HG03521 (cell line): ENCODE results near the gene CRB2.

Experiments
- ATAC-seq: cut with Tn5 transposase; IDR thresholded peaks from one replicate; pipeline ENCODE4 v1.9.1; 2021; ENCODE audit warnings: mild to moderate bottlenecking, moderate library complexity; ENCODE audit not compliant: unreplicated experiment

The CRB2 gene

DNA sequence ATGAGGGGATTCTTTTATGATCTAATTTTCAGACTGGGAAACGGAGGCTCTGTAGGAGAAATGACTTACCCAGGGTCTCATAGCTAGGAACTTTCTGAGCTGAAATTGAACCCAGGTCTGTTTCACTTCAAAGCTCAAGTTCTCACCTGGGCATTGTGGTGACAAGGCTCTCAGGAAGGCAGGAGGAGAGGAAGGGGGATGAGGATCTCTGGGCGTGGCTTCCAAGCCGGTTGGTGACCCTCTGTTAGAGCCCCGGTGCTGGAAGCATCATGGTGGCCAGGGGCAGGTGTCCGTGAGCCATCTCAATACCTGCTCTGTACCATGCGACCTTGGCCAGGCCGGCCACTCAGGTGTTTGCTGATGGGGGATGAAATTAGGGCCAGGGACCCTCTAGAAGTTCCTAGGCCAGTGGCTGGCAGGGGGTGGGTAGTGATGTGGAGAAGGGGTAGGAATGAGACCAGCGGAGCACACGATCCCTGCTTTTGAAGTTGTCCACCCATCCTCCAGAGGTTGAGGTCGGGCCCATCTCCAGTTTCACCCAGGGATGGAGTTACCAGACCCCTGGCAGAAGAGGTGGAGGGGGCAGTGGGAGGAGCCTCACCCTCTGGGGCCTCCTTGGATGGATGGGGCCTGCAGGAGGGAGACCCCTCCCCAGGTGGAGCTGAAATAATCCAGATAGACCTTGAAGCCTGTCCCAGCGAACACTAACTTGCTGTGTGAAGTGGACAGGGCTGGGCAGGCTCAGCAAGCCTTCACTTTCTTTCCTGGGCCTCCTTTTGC, 5.9 kb downstream of the CRB2 start:
- no peak for ATAC-seq

GRCh38 chr9:123362856-123363255, 6.9 kb downstream of the CRB2 start:
- ATAC-seq, result no peak

- no peak for ATAC-seq
Measured at GRCh38 chr9:123364241-123364824, 8.3 kb downstream of the CRB2 start.

- no peak for ATAC-seq
Measured at GRCh38 chr9:123365287-123365880, 9.4 kb downstream of the CRB2 start.

DNA sequence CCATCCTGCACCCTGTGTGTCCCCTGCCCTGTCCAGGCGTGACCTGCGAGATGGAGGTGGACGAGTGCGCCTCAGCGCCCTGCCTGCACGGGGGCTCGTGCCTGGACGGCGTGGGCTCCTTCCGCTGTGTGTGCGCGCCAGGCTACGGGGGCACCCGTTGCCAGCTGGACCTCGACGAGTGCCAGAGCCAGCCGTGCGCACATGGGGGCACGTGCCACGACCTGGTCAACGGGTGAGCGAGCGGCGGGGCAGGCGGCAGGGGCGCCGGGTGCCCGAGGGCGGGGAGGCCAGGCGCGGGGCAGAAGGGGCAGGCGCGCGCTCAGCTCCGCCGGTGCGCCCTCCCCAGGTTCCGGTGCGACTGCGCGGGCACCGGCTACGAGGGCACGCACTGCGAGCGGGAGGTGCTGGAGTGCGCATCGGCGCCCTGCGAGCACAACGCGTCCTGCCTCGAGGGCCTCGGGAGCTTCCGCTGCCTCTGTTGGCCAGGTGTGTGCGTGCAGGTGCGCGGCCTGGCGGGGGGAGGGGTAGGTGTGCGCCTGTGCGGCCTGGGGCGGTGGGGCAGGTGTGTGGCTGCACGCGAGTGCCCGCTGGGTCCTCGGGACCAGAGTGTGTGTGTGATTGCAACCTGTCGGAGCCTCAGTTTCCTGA, 10.0 kb downstream of the CRB2 start:
- ATAC-seq, result no peak

GRCh38 chr9:123368023-123368422, 12.0 kb downstream of the CRB2 start:
- ATAC-seq, result no peak

DNA sequence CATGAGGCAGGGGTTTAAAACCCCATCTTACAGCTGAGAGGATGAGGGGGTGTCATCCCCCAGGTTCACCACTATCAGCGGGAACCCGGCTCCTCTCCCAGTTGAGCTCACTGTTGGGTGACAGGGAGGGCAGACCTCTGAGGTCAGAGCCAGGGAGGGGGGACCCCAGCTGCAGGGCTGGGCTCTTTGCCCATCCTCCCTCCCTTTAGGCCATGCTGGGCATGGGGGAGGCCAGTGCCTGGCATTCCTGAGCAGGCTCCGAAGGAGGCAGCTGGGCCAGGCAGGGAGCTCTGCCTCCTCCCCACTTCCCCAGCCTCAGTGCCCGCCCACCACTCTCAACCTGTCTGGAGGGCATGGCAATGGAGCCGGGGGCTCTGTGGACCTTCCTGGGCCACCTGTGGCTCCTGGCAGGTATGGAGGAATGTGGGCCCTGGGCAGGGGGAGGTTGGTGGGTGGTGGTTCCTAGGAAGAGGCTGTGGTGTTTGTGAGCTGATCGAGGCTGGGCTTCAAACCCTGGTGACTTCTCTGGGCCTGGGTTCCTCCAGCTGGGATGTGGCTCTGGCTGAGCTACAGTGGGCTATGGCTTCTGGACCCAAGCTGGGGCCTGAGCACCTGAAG, 12.6 kb downstream of the CRB2 start:
- ATAC-seq, result no peak

DNA sequence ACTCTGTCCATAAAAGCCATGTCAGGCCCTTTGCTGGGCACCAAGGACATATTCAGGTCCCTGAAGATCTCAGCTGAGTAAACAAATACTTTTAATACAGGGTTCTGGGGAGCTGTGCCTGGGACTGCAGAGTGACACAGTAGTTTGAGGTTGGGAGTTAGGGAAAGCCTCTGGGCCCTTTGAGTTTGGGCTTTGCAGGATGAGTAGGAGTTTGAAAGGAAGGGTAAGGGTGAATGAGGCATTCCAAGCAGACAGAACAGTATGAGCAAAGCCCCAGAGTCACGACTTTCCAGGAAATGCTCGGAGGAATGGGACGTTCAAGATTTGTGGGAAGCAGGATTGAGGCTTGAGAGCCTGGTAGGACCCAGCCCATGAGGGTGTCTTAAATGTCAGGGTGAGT, 13.3 kb downstream of the CRB2 start:
- ATAC-seq, result no peak

GRCh38 chr9:123370108-123370507, 14.1 kb downstream of the CRB2 start:
- no peak for ATAC-seq

- no peak for ATAC-seq
Measured at GRCh38 chr9:123370526-123371227, 14.7 kb downstream of the CRB2 start.

DNA sequence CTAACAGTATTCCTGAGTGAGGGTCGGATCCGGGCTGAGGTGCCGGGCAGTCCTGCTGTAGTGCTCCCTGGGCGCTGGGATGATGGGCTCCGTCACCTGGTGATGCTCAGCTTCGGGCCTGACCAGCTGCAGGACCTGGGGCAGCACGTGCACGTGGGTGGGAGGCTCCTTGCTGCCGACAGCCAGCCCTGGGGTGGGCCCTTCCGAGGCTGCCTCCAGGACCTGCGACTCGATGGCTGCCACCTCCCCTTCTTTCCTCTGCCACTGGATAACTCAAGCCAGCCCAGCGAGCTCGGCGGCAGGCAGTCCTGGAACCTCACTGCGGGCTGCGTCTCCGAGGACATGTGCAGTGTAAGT, 15.2 kb downstream of the CRB2 start:
- ATAC-seq, result no peak

DNA sequence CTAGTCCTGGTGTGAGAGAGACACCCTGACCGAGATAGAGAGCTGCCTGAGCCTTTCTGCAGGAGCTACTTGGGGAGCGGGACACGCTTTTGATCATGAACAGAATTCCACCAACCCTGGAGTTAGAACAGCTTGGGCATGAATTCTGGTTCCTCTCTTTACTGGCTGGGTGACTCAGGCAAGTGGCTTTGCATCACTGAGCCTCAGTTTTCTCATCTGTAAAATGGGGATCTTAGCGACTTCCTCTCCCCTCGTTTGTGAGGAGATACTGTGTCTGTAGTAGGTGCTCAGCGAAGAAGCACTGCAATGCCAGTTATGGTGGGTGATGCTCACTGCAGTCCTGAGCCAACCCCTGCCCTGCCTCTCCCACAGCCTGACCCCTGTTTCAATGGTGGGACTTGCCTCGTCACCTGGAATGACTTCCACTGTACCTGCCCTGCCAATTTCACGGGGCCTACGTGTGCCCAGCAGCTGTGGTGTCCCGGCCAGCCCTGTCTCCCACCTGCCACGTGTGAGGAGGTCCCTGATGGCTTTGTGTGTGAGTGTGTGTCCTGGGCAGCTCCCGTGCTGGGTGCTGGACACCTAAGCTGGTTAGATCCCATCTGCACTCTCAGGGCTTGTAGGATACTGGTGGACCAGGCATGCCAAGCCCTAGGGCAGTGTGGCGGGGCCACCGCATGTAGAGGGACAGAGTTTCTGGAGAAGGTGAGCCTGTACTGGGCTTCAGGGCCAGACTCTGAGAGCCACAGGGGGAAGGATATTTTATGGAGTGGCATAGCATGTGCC, 16.0 kb downstream of the CRB2 start:
- ATAC-seq, result no peak

DNA sequence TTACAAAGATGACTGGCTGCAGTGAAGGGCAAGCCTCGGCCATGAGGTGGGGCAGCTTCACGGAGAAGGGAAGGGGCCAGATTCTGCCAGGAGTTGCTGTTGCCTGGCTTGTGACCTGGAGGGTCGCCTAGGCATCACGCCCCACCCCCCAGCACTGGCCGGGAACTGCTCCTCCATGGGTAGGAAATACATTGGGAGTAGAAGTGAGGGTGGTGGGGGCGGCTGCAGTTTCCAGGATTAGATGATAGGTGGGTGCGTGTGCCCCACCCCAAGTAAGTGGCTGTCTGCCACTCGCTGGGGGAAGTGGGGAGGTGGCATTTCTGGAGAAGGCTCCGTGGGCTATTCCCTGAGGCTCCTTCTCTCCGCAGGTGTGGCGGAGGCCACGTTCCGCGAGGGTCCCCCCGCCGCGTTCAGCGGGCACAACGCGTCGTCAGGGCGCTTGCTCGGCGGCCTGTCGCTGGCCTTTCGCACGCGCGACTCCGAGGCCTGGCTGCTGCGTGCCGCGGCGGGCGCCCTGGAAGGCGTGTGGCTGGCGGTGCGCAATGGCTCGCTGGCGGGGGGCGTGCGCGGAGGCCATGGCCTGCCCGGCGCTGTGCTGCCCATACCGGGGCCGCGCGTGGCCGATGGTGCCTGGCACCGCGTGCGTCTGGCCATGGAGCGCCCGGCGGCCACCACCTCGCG, 16.9 kb downstream of the CRB2 start:
- no peak for ATAC-seq

DNA sequence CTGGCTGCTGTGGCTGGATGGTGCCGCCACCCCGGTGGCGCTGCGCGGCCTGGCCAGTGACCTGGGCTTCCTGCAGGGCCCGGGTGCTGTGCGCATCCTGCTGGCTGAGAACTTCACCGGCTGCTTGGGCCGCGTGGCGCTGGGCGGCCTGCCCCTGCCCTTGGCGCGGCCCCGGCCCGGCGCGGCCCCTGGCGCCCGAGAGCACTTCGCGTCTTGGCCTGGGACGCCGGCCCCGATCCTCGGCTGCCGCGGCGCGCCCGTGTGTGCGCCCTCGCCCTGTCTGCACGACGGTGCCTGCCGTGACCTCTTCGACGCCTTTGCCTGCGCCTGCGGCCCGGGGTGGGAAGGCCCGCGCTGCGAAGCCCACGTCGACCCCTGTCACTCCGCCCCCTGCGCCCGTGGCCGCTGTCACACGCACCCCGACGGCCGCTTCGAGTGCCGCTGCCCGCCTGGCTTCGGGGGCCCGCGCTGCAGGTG, 17.5 kb downstream of the CRB2 start:
- ATAC-seq, result no peak

- ATAC-seq, result no peak
Measured at GRCh38 chr9:123373946-123374345, 17.9 kb downstream of the CRB2 start.

GRCh38 chr9:123375469-123376132, 19.6 kb downstream of the CRB2 start:
- ATAC-seq, result no peak

- ATAC-seq, result no peak
Measured at GRCh38 chr9:123376218-123377071, 20.4 kb downstream of the CRB2 start.
